ENCODE results near the gene POLD4.

- TF ChIP-seq POLR2A (IDR thresholded peaks at IDR 0.05; ENCODE audit: low read length): no peak
- TF ChIP-seq GATA1 (IDR thresholded peaks at IDR 0.05; ENCODE audit: low read depth, low read length): no peak
Measured at GRCh38 chr11:67310246-67311050, 42.9 kb downstream of the POLD4 start.
